Hepatocyte (in vitro differentiated cells): ENCODE measurements around the gene DHCR24. TPM values are rescaled to one million over a fixed set of nuclear protein-coding genes. Genes with fewer than 3 reads are reported as not detected.

Source experiments
- DNase-seq: peaks from one replicate; pipeline ENCODE4 v3.0.0-alpha.2; 2016; ENCODE audit warnings: low spot score
- H2AFZ ChIP-seq: fragments of 200-600 bp; sonication (generic); 2 replicates; pipeline ENCODE4 v1.6.0; 2016; ENCODE audit warnings: antibody characterized with exemption, mild to moderate bottlenecking
- H3K27ac ChIP-seq: fragments of 200-600 bp; sonication (generic); 2 replicates; pipeline ENCODE4 v1.5.1; 2016; ENCODE audit warnings: mild to moderate bottlenecking
- H3K27me3 ChIP-seq: fragments of 200-600 bp; sonication (generic); 2 replicates; pipeline ENCODE4 v1.6.1; 2016
- H3K36me3 ChIP-seq: fragments of 200-600 bp; sonication (generic); replicated peaks from 2 replicates; pipeline ENCODE4 v1.5.1; 2016; ENCODE audit warnings: low read depth; ENCODE audit not compliant: insufficient read depth
- H3K4me1 ChIP-seq: fragments of 200-600 bp; sonication (generic); 2 replicates; pipeline ENCODE4 v1.5.1; 2016; ENCODE audit warnings: mild to moderate bottlenecking, moderate library complexity; ENCODE audit not compliant: insufficient read depth
- H3K4me2 ChIP-seq: fragments of 200-600 bp; sonication (generic); 2 replicates; pipeline ENCODE4 v1.6.0; 2016
- H3K4me3 ChIP-seq: fragments of 200-600 bp; sonication (generic); 2 replicates; pipeline ENCODE4 v1.5.1; 2016; ENCODE audit warnings: mild to moderate bottlenecking
- H3K79me2 ChIP-seq: fragments of 200-600 bp; sonication (generic); 2 replicates; pipeline ENCODE4 v1.6.0; 2017; ENCODE audit warnings: mild to moderate bottlenecking
- H3K9me2 ChIP-seq: fragments of 200-600 bp; sonication (generic); replicated peaks from 2 replicates; pipeline ENCODE4 v1.6.0; 2017; ENCODE audit warnings: mild to moderate bottlenecking; ENCODE audit not compliant: insufficient read depth
- H3K9me3 ChIP-seq: fragments of 200-600 bp; sonication (generic); 2 replicates; pipeline ENCODE4 v1.5.1; 2016; ENCODE audit warnings: low read depth, mild to moderate bottlenecking
- H4K20me1 ChIP-seq: fragments of 200-600 bp; sonication (generic); 2 replicates; pipeline ENCODE4 v1.6.0; 2016; ENCODE audit warnings: mild to moderate bottlenecking; ENCODE audit not compliant: insufficient read depth, poor library complexity, severe bottlenecking
- CTCF ChIP-seq: fragments of 200-600 bp; sonication (generic); IDR thresholded peaks from 2 replicates; pipeline ENCODE4 v1.5.1; 2016; ENCODE audit warnings: antibody characterized with exemption, mild to moderate bottlenecking; ENCODE audit not compliant: poor library complexity
- EZH2 ChIP-seq: fragments of 200-600 bp; sonication (generic); IDR thresholded peaks from 2 replicates; pipeline ENCODE4 v1.6.1; 2016; ENCODE audit warnings: antibody characterized with exemption, mild to moderate bottlenecking, borderline replicate concordance
- EZH2phosphoT487 ChIP-seq: fragments of 200-600 bp; sonication (generic); IDR thresholded peaks from one replicate; pipeline ENCODE4 v1.6.1; 2018; ENCODE audit warnings: antibody characterized with exemption, mild to moderate bottlenecking, low read depth, moderate library complexity; ENCODE audit not compliant: unreplicated experiment, severe bottlenecking
- WGBS: methylation state at CpG from one replicate; pipeline ENCODE4 v1.1.6; 2016; ENCODE audit warnings: low lambda C conversion rate; ENCODE audit errors: missing lambda C conversion rate; 5-methylcytosine and 5-hydroxymethylcytosine counted together
- polyA plus RNA-seq: library from polyadenylated mRNA; unstranded; fragments of >200 nt; fragmentation: Nextera tagmentation; extraction: Ambion mirVana; gene quantifications from 2 replicates; pipeline ENCODE4 v1.2.1, GENCODE V29; 2016
- total RNA-seq: library from RNA; depleted of rRNA; stranded (reverse); fragments of >200 nt; gene quantifications from 2 replicates; pipeline ENCODE4 v1.2.3, GENCODE V29; 2014

DHCR24 gene
- total and polyA plus RNA-seq, 2 experiments from 2014 or later = 282 to 318 TPM

- H2AFZ ChIP-seq = no peak overlapping the region
- no peak overlapping the region for H3K27ac ChIP-seq
- no peaks in the 10 kb centered on the region for H3K4me1 ChIP-seq
- no peaks in the 10 kb centered on the region for H3K27me3 ChIP-seq
- H3K9me2 ChIP-seq = no peaks in the 10 kb centered on the region
- TF ChIP-seq EZH2phosphoT487 = no peak
- TF ChIP-seq CTCF = no peak
- TF ChIP-seq EZH2 = no peak
- H3K79me2 ChIP-seq = no peaks in the 10 kb centered on the region
- no peak overlapping the region for H3K4me3 ChIP-seq
- H3K4me2 ChIP-seq = no peak overlapping the region
- no peaks in the 10 kb centered on the region for H3K36me3 ChIP-seq
- no peaks in the 10 kb centered on the region for H4K20me1 ChIP-seq
- H3K9me3 ChIP-seq = peaks cover 9% of the 10 kb centered on the region
- DNase-seq = no peak
Observed at GRCh38 chr1:54819733-54820132, 67.3 kb downstream of the DHCR24 start.

GRCh38 chr1:54819195-54819536, 67.8 kb downstream of the DHCR24 start:
- WGBS = 77% methylated on average over 4 of the region's 4 CpGs
- DNase-seq = no peak
- no peak overlapping the region for H3K4me2 ChIP-seq

GRCh38 chr1:54818461-54819194, 68.4 kb downstream of the DHCR24 start:
- WGBS = 70% methylated on average over 5 of the region's 5 CpGs
- H4K20me1 ChIP-seq = no peaks in the 10 kb centered on the region
- H3K27me3 ChIP-seq = no peaks in the 10 kb centered on the region
- H3K9me2 ChIP-seq = no peaks in the 10 kb centered on the region
- no peak overlapping the region for H3K4me2 ChIP-seq
- no peak for TF ChIP-seq CTCF
- TF ChIP-seq EZH2phosphoT487 = no peak
- no peak overlapping the region for H3K4me3 ChIP-seq
- no peaks in the 10 kb centered on the region for H3K36me3 ChIP-seq
- H3K9me3 ChIP-seq = peaks cover 4% of the 10 kb centered on the region
- H3K4me1 ChIP-seq = no peaks in the 10 kb centered on the region
- H2AFZ ChIP-seq = no peak overlapping the region
- DNase-seq = no peak
- H3K27ac ChIP-seq = no peak overlapping the region
- no peaks in the 10 kb centered on the region for H3K79me2 ChIP-seq

More at GRCh38 chr1:54819195-54819536, 67.8 kb downstream of the DHCR24 start:
- Histone ChIP-seq H3K36me3 (no peaks in the 10 kb centered on the region), H4K20me1 (no peaks in the 10 kb centered on the region), H3K9me3 (peaks cover 9% of the 10 kb centered on the region), H3K4me1 (no peaks in the 10 kb centered on the region), H3K27ac (no peak overlapping the region), H2AFZ (no peak overlapping the region), H3K27me3 (no peaks in the 10 kb centered on the region), H3K79me2 (no peaks in the 10 kb centered on the region), H3K9me2 (no peaks in the 10 kb centered on the region), H3K4me3 (no peak overlapping the region)
- TF ChIP-seq EZH2 (no peak), CTCF (no peak), EZH2phosphoT487 (no peak)
